ENCODE results near the gene ADAMTS5. TPM values are rescaled to one million over a fixed set of nuclear protein-coding genes. Genes with fewer than 3 reads are reported as not detected.

Gene ADAMTS5
- polyA plus RNA-seq, 1 donor (not counting 4 experiments of a cell fraction or from before 2014, with no cell fraction given): 0.01 TPM

DNA sequence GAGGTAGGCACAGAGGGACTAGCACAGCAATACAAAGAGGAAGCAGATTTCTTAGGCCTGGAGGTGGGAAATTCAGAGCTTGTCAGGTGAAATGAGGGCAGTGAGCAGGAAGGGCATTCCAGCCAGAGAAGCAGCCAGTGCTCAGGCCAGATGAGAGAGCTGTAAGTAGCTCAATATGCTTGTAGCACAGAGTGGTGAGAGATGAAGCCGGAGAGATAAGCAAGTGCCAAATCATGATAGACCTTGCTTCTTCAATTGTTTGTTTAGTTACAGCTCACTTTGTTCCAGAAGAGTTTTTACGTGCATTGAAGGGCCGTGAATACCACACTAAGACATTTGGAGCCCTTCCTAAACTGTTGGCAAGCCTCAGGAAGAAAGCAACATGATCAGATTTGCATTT lies 79.6 kb downstream of the ADAMTS5 start:
- Histone ChIP-seq H3K9me3 (ENCODE audit: control insufficient read depth, low read depth, low read length) (no peaks in the 10 kb centered on the region), H3K4me1 (ENCODE audit: control insufficient read depth, extremely low read depth, insufficient read depth, low read length) (no peaks in the 10 kb centered on the region), H3K4me2 (ENCODE audit: control insufficient read depth, extremely low read depth, insufficient read depth, low read depth, low read length) (no peak overlapping the region), H2AFZ (ENCODE audit: control insufficient read depth, low read length) (no peak overlapping the region), H3K27me3 (ENCODE audit: control insufficient read depth, extremely low read depth, insufficient read depth, low read length) (no peaks in the 10 kb centered on the region), H3K4me3 (ENCODE audit: control insufficient read depth in 2 of 3, extremely low read depth in 1 of 3, insufficient read depth in 2 of 3, low read depth in 1 of 3, low read length in 3 of 3) (no peak overlapping the region), H3K9me1 (ENCODE audit: control insufficient read depth, extremely low read depth, insufficient read depth, low read length) (no peaks in the 10 kb centered on the region), H4K20me1 (ENCODE audit: control insufficient read depth, extremely low read depth, insufficient read depth, low read length) (no peaks in the 10 kb centered on the region), H3K27ac (ENCODE audit: control insufficient read depth, insufficient read depth, low read length) (no peak overlapping the region), H3K79me2 (ENCODE audit: control insufficient read depth, insufficient read depth, low read length) (no peaks in the 10 kb centered on the region), H3K9ac (ENCODE audit: control insufficient read depth, extremely low read depth, insufficient read depth, low read length) (no peak overlapping the region), H3K36me3 (ENCODE audit: control insufficient read depth in 2 of 2, extremely low read depth in 1 of 2, insufficient read depth in 2 of 2, low read length in 2 of 2) (no peaks in the 10 kb centered on the region)
- no peak for TF ChIP-seq EZH2 (IDR thresholded peaks at IDR 0.05; ENCODE audit: low read length)
- TF ChIP-seq, protein P1, sequence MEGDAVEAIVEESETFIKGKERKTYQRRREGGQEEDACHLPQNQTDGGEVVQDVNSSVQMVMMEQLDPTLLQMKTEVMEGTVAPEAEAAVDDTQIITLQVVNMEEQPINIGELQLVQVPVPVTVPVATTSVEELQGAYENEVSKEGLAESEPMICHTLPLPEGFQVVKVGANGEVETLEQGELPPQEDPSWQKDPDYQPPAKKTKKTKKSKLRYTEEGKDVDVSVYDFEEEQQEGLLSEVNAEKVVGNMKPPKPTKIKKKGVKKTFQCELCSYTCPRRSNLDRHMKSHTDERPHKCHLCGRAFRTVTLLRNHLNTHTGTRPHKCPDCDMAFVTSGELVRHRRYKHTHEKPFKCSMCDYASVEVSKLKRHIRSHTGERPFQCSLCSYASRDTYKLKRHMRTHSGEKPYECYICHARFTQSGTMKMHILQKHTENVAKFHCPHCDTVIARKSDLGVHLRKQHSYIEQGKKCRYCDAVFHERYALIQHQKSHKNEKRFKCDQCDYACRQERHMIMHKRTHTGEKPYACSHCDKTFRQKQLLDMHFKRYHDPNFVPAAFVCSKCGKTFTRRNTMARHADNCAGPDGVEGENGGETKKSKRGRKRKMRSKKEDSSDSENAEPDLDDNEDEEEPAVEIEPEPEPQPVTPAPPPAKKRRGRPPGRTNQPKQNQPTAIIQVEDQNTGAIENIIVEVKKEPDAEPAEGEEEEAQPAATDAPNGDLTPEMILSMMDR (optimal IDR thresholded peaks at IDR 0.05 in 1 of 3, IDR thresholded peaks at IDR 0.05 in 1 of 3, conservative IDR thresholded peaks at IDR 0.05 in 1 of 3; ENCODE audit: extremely low read depth in 1 of 3, insufficient read depth in 2 of 3, low read length in 3 of 3): no peak
- dilution Hi-C loops (cut with MboI; ENCODE audit: extremely low pct_ligation_motif_present, low sequenced_read_pairs): no loop called here
- DNase-seq (ENCODE audit: low read depth, low spot score) (no peak), FAIRE-seq (no peak)

DNA sequence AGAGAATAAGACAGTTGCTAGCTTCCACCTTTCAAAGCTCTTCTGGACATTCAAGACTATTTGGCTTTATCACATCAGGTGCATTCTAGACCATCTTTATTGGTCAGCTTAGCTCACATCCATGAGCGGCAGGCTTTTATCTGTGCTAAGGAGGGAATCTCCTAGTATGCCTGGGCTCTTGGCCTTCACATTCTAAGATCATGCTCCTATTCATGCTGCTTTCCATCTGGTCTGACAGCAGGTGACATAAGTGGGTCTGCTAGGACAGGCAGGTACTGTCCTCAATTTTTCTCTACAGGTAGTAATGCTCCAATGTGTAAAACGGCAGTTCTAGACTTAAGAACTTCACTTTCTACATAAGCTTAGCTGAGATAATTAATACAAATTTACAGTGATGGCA lies 82.5 kb downstream of the ADAMTS5 start:
- Histone ChIP-seq H3K4me3 (ENCODE audit: control insufficient read depth in 2 of 3, extremely low read depth in 1 of 3, insufficient read depth in 2 of 3, low read depth in 1 of 3, low read length in 3 of 3) (no peak overlapping the region), H3K9me3 (ENCODE audit: control insufficient read depth, low read depth, low read length) (no peaks in the 10 kb centered on the region), H3K9me1 (ENCODE audit: control insufficient read depth, extremely low read depth, insufficient read depth, low read length) (no peaks in the 10 kb centered on the region), H3K79me2 (ENCODE audit: control insufficient read depth, insufficient read depth, low read length) (no peaks in the 10 kb centered on the region), H4K20me1 (ENCODE audit: control insufficient read depth, extremely low read depth, insufficient read depth, low read length) (no peaks in the 10 kb centered on the region), H3K4me1 (ENCODE audit: control insufficient read depth, extremely low read depth, insufficient read depth, low read length) (no peaks in the 10 kb centered on the region), H3K4me2 (ENCODE audit: control insufficient read depth, extremely low read depth, insufficient read depth, low read depth, low read length) (no peak overlapping the region), H3K9ac (ENCODE audit: control insufficient read depth, extremely low read depth, insufficient read depth, low read length) (no peak overlapping the region), H2AFZ (ENCODE audit: control insufficient read depth, low read length) (no peak overlapping the region), H3K27me3 (ENCODE audit: control insufficient read depth, extremely low read depth, insufficient read depth, low read length) (no peaks in the 10 kb centered on the region), H3K36me3 (ENCODE audit: control insufficient read depth in 2 of 2, extremely low read depth in 1 of 2, insufficient read depth in 2 of 2, low read length in 2 of 2) (no peaks in the 10 kb centered on the region), H3K27ac (ENCODE audit: control insufficient read depth, insufficient read depth, low read length) (no peak overlapping the region)
- dilution Hi-C loops (cut with MboI; ENCODE audit: extremely low pct_ligation_motif_present, low sequenced_read_pairs): no loop called here
- DNase-seq (ENCODE audit: low read depth, low spot score) (no peak), FAIRE-seq (no peak)
- TF ChIP-seq EZH2 (IDR thresholded peaks at IDR 0.05; ENCODE audit: low read length): no peak
- TF ChIP-seq, protein P1 (optimal IDR thresholded peaks at IDR 0.05 in 1 of 3, IDR thresholded peaks at IDR 0.05 in 1 of 3, conservative IDR thresholded peaks at IDR 0.05 in 1 of 3; ENCODE audit: extremely low read depth in 1 of 3, insufficient read depth in 2 of 3, low read length in 3 of 3): no peak

Data from keratinocyte (primary cell).